Osteoblast (primary cell): ENCODE measurements around the gene RIBC2. TPM values are rescaled to one million over a fixed set of nuclear protein-coding genes. Genes with fewer than 3 reads are reported as not detected.
"Not testable (repeated sequence)": the region's sequence is repeated elsewhere in the genome, so short reads cannot be mapped to it uniquely, and the experiment has no call there.

Experiments
- DNase-seq: peaks from one replicate; pipeline ENCODE4 v3.0.0; 2011; ENCODE audit warnings: low spot score, mixed read lengths; ENCODE audit not compliant: insufficient read length; ENCODE audit errors: missing footprints
- H2AFZ ChIP-seq: 2 replicates; pipeline ENCODE4 v1.6.0; 2011; ENCODE audit warnings: mild to moderate bottlenecking, low read length
- H3K27ac ChIP-seq: 2 replicates; pipeline ENCODE4 v1.5.1; 2011; ENCODE audit warnings: mild to moderate bottlenecking, low read depth, low read length, moderate library complexity
- H3K27me3 ChIP-seq: 2 replicates; pipeline ENCODE4 v1.6.0; 2012; ENCODE audit warnings: mild to moderate bottlenecking, control low read depth, inconsistent platforms, low read length, moderate library complexity; ENCODE audit not compliant: insufficient read depth
- H3K36me3 ChIP-seq: 2 replicates; pipeline ENCODE4 v1.5.1; 2011; ENCODE audit warnings: mild to moderate bottlenecking, low read length, control low read depth, moderate library complexity; ENCODE audit not compliant: insufficient read depth
- H3K4me1 ChIP-seq: 2 replicates; pipeline ENCODE4 v1.5.1; 2011; ENCODE audit warnings: mild to moderate bottlenecking, low read length, control low read depth, moderate library complexity; ENCODE audit not compliant: insufficient read depth
- H3K4me2 ChIP-seq: 2 replicates; pipeline ENCODE4 v1.6.0; 2011; ENCODE audit warnings: mild to moderate bottlenecking, low read length; ENCODE audit not compliant: insufficient read depth
- H3K4me3 ChIP-seq: fragments of 200-600 bp; sonication (generic); 3 replicates; pipeline ENCODE4 v1.5.1; 2012; ENCODE audit warnings: mild to moderate bottlenecking, low read length, inconsistent platforms; ENCODE audit not compliant: insufficient read depth
- H3K79me2 ChIP-seq: 2 replicates; pipeline ENCODE4 v1.6.0; 2012; ENCODE audit warnings: mild to moderate bottlenecking, low read length, control low read depth, inconsistent platforms; ENCODE audit not compliant: insufficient read depth
- H3K9me3 ChIP-seq: 2 replicates; pipeline ENCODE4 v1.5.1; 2011; ENCODE audit warnings: low read depth, low read length, control low read depth
- H4K20me1 ChIP-seq: 2 replicates; pipeline ENCODE4 v1.6.0; 2012; ENCODE audit warnings: mild to moderate bottlenecking, low read length, control low read depth; ENCODE audit not compliant: insufficient read depth
- total RNA-seq: library from RNA; depleted of rRNA; stranded (reverse); fragments of >200 nt; gene quantifications from 2 replicates; pipeline ENCODE4 v1.2.3, GENCODE V29; 2012
- TF ChIP-seq, protein P1 (sequence below): IDR thresholded peaks from 2 replicates; pipeline ENCODE4 v1.5.1; 2011; ENCODE audit warnings: mild to moderate bottlenecking, low read depth, low read length, moderate library complexity; ENCODE audit errors: extremely low read depth

Gene RIBC2
- total RNA-seq, 1 donor = not detected

DNA sequence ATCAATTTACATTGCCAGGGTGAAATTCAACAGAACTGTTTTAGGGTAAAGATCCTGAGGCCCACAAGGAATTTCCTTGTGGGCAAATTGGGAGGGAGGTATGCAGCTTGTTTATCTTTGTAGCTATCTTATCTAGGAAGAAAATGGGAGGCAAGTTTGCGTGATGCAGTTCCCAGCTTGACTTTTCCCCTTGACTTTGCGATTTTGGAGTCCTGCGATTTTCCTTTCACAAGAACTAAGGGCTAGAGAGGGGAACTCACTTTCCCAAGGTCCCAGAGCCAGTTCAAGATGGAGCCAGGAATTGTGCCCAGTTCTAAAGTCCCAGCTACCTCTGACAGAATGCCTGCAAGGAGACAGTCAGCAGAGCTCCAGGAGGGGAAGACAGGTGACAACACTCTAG lies 30.7 kb downstream of the RIBC2 start:
- DNase-seq = peak; percentile 45
- Histone ChIP-seq H3K4me2 (no peak overlapping the region), H3K4me3 (no peak overlapping the region), H3K27ac (no peak overlapping the region), H4K20me1 (no peaks in the 10 kb centered on the region), H3K36me3 (no peaks in the 10 kb centered on the region), H3K4me1 (no peaks in the 10 kb centered on the region), H2AFZ (no peak overlapping the region), H3K27me3 (peaks cover 3% of the 10 kb centered on the region), H3K9me3 (no peaks in the 10 kb centered on the region), H3K79me2 (no peaks in the 10 kb centered on the region)
- TF ChIP-seq, protein P1, sequence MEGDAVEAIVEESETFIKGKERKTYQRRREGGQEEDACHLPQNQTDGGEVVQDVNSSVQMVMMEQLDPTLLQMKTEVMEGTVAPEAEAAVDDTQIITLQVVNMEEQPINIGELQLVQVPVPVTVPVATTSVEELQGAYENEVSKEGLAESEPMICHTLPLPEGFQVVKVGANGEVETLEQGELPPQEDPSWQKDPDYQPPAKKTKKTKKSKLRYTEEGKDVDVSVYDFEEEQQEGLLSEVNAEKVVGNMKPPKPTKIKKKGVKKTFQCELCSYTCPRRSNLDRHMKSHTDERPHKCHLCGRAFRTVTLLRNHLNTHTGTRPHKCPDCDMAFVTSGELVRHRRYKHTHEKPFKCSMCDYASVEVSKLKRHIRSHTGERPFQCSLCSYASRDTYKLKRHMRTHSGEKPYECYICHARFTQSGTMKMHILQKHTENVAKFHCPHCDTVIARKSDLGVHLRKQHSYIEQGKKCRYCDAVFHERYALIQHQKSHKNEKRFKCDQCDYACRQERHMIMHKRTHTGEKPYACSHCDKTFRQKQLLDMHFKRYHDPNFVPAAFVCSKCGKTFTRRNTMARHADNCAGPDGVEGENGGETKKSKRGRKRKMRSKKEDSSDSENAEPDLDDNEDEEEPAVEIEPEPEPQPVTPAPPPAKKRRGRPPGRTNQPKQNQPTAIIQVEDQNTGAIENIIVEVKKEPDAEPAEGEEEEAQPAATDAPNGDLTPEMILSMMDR = no peak

DNA sequence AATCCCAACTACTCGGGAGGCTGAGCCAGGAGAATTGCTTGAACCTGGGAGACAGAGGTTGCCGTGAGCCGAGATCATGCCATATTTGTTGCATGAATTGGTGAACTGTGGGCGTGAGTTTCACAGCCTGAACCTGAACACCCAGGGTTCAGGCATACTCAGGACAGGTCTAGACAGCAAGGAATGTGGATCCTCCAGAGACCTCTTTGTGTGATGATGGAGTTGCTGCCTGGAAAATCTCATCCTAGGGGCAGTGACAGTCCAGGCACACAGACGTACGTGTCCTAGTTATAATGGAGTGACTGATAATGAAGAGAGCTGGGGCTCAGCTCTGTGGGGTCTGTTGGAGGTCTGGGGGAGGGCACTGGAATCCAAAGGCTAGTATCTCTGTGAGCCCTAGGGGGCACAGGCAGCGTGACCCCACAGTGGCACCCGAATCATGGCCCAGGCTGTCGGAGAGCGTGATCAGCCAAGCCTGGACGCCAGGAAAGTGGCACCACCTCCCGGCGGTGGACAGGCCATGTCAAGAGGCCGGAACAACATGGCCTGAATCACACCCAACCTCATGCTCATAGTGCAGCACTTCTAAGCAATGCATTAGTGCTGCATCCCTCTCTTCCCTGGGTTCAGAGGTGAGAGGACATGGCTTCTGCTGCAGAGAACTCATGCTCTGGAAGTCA lies 31.7 kb downstream of the RIBC2 start:
- TF ChIP-seq, protein P1 = no peak
- Histone ChIP-seq H3K79me2 (no peaks in the 10 kb centered on the region), H2AFZ (no peak overlapping the region), H3K27me3 (peaks cover 3% of the 10 kb centered on the region), H4K20me1 (no peaks in the 10 kb centered on the region), H3K4me2 (no peak overlapping the region), H3K9me3 (no peaks in the 10 kb centered on the region), H3K4me1 (peaks cover 3% of the 10 kb centered on the region), H3K4me3 (no peak overlapping the region), H3K27ac (no peak overlapping the region), H3K36me3 (no peaks in the 10 kb centered on the region)
- DNase-seq = no peak

DNA sequence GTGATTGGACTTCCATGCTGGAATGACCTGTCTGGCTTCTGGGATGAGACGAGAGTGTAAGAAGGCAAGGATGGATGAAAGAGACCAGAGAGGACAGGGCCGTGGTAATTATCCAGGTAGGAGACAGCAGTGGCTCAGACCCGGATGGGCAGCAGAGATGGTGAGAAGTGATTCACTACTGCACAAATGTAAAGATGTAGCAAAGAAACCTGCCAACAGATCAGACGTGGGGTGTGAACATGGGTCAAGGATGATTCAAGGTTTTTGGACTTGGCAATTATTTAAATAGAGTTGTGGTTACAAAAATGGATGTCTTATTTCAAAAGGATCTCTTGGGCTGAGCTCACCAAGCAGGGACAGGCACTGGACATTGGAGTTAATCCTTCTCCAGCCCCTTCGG lies 32.7 kb downstream of the RIBC2 start:
- H3K4me1 ChIP-seq = peaks cover 14% of the 10 kb centered on the region
- H3K4me2 ChIP-seq = no peak overlapping the region
- no peaks in the 10 kb centered on the region for H3K9me3 ChIP-seq
- H3K27me3 ChIP-seq = peaks cover 3% of the 10 kb centered on the region
- H3K4me3 ChIP-seq = no peak overlapping the region
- no peak for DNase-seq
- TF ChIP-seq, protein P1 = no peak
- H4K20me1 ChIP-seq = no peaks in the 10 kb centered on the region
- no peak overlapping the region for H2AFZ ChIP-seq
- no peaks in the 10 kb centered on the region for H3K79me2 ChIP-seq
- H3K36me3 ChIP-seq = no peaks in the 10 kb centered on the region
- H3K27ac ChIP-seq = no peak overlapping the region

DNA sequence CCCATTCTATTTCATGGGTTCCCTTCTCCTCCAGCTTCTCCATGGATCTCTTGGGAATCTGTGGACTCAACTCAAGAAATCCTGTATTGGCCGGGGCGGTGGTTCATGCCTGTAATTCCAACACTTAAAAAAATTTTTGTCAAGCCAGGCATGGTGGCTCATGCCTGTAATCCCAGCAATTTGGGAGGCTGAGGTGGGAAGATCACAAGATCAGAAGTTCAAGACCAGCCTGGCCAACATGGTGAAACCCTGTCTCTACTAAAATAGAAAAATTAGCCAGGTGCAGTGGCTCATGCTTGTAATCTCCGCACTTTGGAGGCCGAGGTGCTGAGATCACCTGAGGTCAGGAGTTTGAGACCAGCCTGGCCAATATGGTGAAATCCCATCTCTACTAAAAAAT lies 34.1 kb downstream of the RIBC2 start:
- not testable (repeated sequence) for H3K79me2 ChIP-seq, H2AFZ ChIP-seq, H3K27me3 ChIP-seq, H3K36me3 ChIP-seq, H3K27ac ChIP-seq, DNase-seq, H4K20me1 ChIP-seq, H3K4me2 ChIP-seq, H3K9me3 ChIP-seq, H3K4me3 ChIP-seq
- peaks cover 27% of the 10 kb centered on the region for H3K4me1 ChIP-seq
